Aorta (tissue), 5 donors: ENCODE results near the gene SHISA4. TPM values are rescaled to one million over a fixed set of nuclear protein-coding genes. Genes with fewer than 3 reads are reported as not detected.
"Not testable (repeated sequence)": the region's sequence is repeated elsewhere in the genome, so short reads cannot be mapped to it uniquely, and the experiment has no call there.

ENCODE experiments used
- ATAC-seq: fragments of 200-7000 bp; cut with Tn5 transposase; one replicate; pipeline ENCODE4 v1.9.1; 2022; ENCODE audit warnings: moderate library complexity; ENCODE audit not compliant: low FRiP score
- DNase-seq, 2 donors: peaks; one replicate each; pipeline ENCODE4 v3.0.0-alpha.2; 2020
- H3K27ac ChIP-seq, 2 donors: one replicate each; pipeline ENCODE4 v1.5.1; 2013; ENCODE audit warnings: low read length in 2 of 2, mild to moderate bottlenecking in 2 of 2, moderate library complexity in 2 of 2, control low read depth in 1 of 2, inconsistent platforms in 1 of 2, low read depth in 1 of 2
- H3K27me3 ChIP-seq, 2 donors: one replicate each; pipeline ENCODE4 v1.6.1; 2013; ENCODE audit warnings: control low read depth in 1 of 2, low read length in 1 of 2, mild to moderate bottlenecking in 1 of 2, moderate library complexity in 1 of 2; ENCODE audit not compliant: insufficient read depth in 2 of 2, control insufficient read depth in 1 of 2
- H3K36me3 ChIP-seq, 2 donors: one replicate each; pipeline ENCODE4 v1.6.1; 2013; ENCODE audit warnings: control low read depth in 1 of 2, low read length in 1 of 2, mild to moderate bottlenecking in 1 of 2; ENCODE audit not compliant: insufficient read depth in 2 of 2, control insufficient read depth in 1 of 2
- H3K4me1 ChIP-seq, 2 donors: one replicate each; pipeline ENCODE4 v1.6.1; 2013; ENCODE audit warnings: low read length in 2 of 2, control low read depth in 1 of 2, mild to moderate bottlenecking in 1 of 2, moderate library complexity in 1 of 2; ENCODE audit not compliant: insufficient read depth in 2 of 2, control insufficient read depth in 1 of 2
- H3K4me3 ChIP-seq, 2 donors: one replicate each; pipeline ENCODE4 v1.5.1; 2013; ENCODE audit warnings: low read length in 2 of 2, control low read depth in 1 of 2, mild to moderate bottlenecking in 1 of 2
- H3K9me3 ChIP-seq: one replicate; pipeline ENCODE4 v1.6.1; 2013; ENCODE audit warnings: mild to moderate bottlenecking, low read length; ENCODE audit not compliant: control insufficient read depth
- WGBS, 2 donors: extraction: QIAGEN DNeasy Blood & Tissue Kit; methylation state at CpG; one replicate each; pipeline ENCODE4 v1.1.7; 2013; 5-methylcytosine and 5-hydroxymethylcytosine counted together
- intact Hi-C, 2 donors: fragments of 100-400 bp; cut with DNase I; formaldehyde crosslinking; loops; one replicate each; pipeline versions ENCODE4 v1.14.2 to v1.15.0; 2022
- polyA plus RNA-seq, 2 donors: library from polyadenylated mRNA; stranded (reverse); fragments of 200-250 nt; gene quantifications; one replicate each; pipeline ENCODE4 v1.2.3, GENCODE V29; 2013
- total RNA-seq, 2 donors: library from RNA; stranded (reverse); fragmentation: NEBNext Ultra II Directional; extraction: Animal tissue kit (Norgen Biotek cat#: 25700); gene quantifications; one replicate each; pipeline ENCODE4 v1.2.1, GENCODE V29; 2021
- donor health status: healthy with polysubstance abuse.
- donor health status: Bipolar disorder and iron deficiency.
- donor health status: DM: no; HTN: no; CAD: no.
- donor health status: DM: no; HTN: no; CAD: no.
- donor health status: DM: yes; HTN: yes; CAD: no.

Gene SHISA4
- total and polyA plus RNA-seq, 4 donors, result 30.6 to 93.1 (median 58.0) TPM

GRCh38 chr1:201847150-201847549, 41.5 kb upstream of the SHISA4 start:
- 6 to 7% methylated on average over 1 of the region's 1 CpG for WGBS, 2 donors
- no peak for ATAC-seq

GRCh38 chr1:201848230-201848629, 40.5 kb upstream of the SHISA4 start:
- Histone ChIP-seq H3K27ac (peak overlapping the region; percentile 64 to 82), H3K4me1 (peaks cover 0 to 18% of the 10 kb centered on the region in 2 donors), H3K9me3 (no peaks in the 10 kb centered on the region), H3K27me3 (no peaks in the 10 kb centered on the region), H3K36me3 (peaks cover 0 to 8% of the 10 kb centered on the region in 2 donors), H3K4me3 (no peak overlapping the region)
- intact Hi-C loops, result no loop called here
- WGBS, 2 donors, result 94 to 98% methylated on average over 6 of the region's 6 CpGs
- ATAC-seq (no peak), DNase-seq (no peak)

More at GRCh38 chr1:201847150-201847549, 41.5 kb upstream of the SHISA4 start:
- peaks cover 2 to 21% of the 10 kb centered on the region in 2 donors for H3K4me1 ChIP-seq
- no peak for DNase-seq
- peaks cover 0 to 2% of the 10 kb centered on the region in 2 donors for H3K36me3 ChIP-seq
- H3K9me3 ChIP-seq, result no peaks in the 10 kb centered on the region
- H3K27me3 ChIP-seq, result no peaks in the 10 kb centered on the region
- H3K4me3 ChIP-seq, result no peak overlapping the region
- H3K27ac ChIP-seq, result peak overlapping the region in 1 of 2 donors; percentile 82
- intact Hi-C loops, result no loop called here

- ATAC-seq (no peak), DNase-seq (no peak)
- intact Hi-C loops, result no loop called here
- H3K36me3 ChIP-seq, result peaks cover 0 to 8% of the 10 kb centered on the region in 2 donors
- 14 to 19% methylated on average over 2 of the region's 2 CpGs for WGBS, 2 donors
- H3K9me3 ChIP-seq, result no peaks in the 10 kb centered on the region
- H3K27ac ChIP-seq, result peak overlapping the region; percentile 36 to 82
- no peaks in the 10 kb centered on the region for H3K27me3 ChIP-seq
- peaks cover 0 to 18% of the 10 kb centered on the region in 2 donors for H3K4me1 ChIP-seq
- H3K4me3 ChIP-seq, result peak overlapping the region in 1 of 2 donors; percentile 6
Observed at GRCh38 chr1:201849372-201850052, 39.2 kb upstream of the SHISA4 start.

- peak overlapping the region; percentile 44 to 82 for H3K27ac ChIP-seq
Observed at GRCh38 chr1:201850053-201850397, 38.7 kb upstream of the SHISA4 start.

GRCh38 chr1:201851949-201852348, 36.7 kb upstream of the SHISA4 start:
- no peaks in the 10 kb centered on the region for H3K27me3 ChIP-seq
- peaks cover 0 to 15% of the 10 kb centered on the region in 2 donors for H3K4me1 ChIP-seq
- DNase-seq (no peak), ATAC-seq (no peak)
- H3K9me3 ChIP-seq, result no peaks in the 10 kb centered on the region
- H3K27ac ChIP-seq, result no peak overlapping the region
- WGBS, 2 donors, result 53 to 67% methylated on average over 1 of the region's 1 CpG
- H3K4me3 ChIP-seq, result no peak overlapping the region
- H3K36me3 ChIP-seq, result peaks cover 4 to 11% of the 10 kb centered on the region in 2 donors
- intact Hi-C loops, result no loop called here

More at GRCh38 chr1:201850053-201850397, 38.7 kb upstream of the SHISA4 start:
- Histone ChIP-seq H3K36me3 (peaks cover 2 to 8% of the 10 kb centered on the region in 2 donors), H3K4me1 (peaks cover 0 to 18% of the 10 kb centered on the region in 2 donors), H3K9me3 (no peaks in the 10 kb centered on the region), H3K27me3 (no peaks in the 10 kb centered on the region), H3K4me3 (peak overlapping the region in 1 of 2 donors; percentile 6)
- ATAC-seq (no peak), DNase-seq (peak in 1 of 2 donors; percentile 68)
- intact Hi-C loops, result no loop called here
- WGBS, 2 donors, result 0 to 10% methylated on average over 1 of the region's 1 CpG

GRCh38 chr1:201856722-201857121, 32.0 kb upstream of the SHISA4 start:
- ATAC-seq, DNase-seq, H3K27me3 ChIP-seq, intact Hi-C loops, H3K9me3 ChIP-seq, H3K4me1 ChIP-seq, H3K27ac ChIP-seq, H3K4me3 ChIP-seq: not testable (repeated sequence)
- H3K36me3 ChIP-seq, result peaks cover 9 to 18% of the 10 kb centered on the region in 2 donors
- 93 to 97% methylated on average over 2 of the region's 2 CpGs for WGBS, 2 donors

- intact Hi-C loops, result no loop called here
- peaks cover 10 to 11% of the 10 kb centered on the region in 2 donors for H3K36me3 ChIP-seq
- ATAC-seq, result no peak
Observed at GRCh38 chr1:201859424-201859823, 29.3 kb upstream of the SHISA4 start.

GRCh38 chr1:201861448-201861847, 27.2 kb upstream of the SHISA4 start:
- peaks cover 7 to 9% of the 10 kb centered on the region in 2 donors for H3K36me3 ChIP-seq
- ATAC-seq (no peak), DNase-seq (no peak)
- H3K27me3 ChIP-seq, result no peaks in the 10 kb centered on the region
- H3K27ac ChIP-seq, result peak overlapping the region in 1 of 2 donors; percentile 14
- no peak overlapping the region for H3K4me3 ChIP-seq
- intact Hi-C loops, result no loop called here
- 91 to 92% methylated on average over 7 of the region's 7 CpGs for WGBS, 2 donors
- no peaks in the 10 kb centered on the region for H3K9me3 ChIP-seq
- H3K4me1 ChIP-seq, result no peaks in the 10 kb centered on the region

More at GRCh38 chr1:201859424-201859823, 29.3 kb upstream of the SHISA4 start:
- Histone ChIP-seq H3K27me3 (no peaks in the 10 kb centered on the region), H3K4me1 (no peaks in the 10 kb centered on the region), H3K27ac (no peak overlapping the region), H3K9me3 (no peaks in the 10 kb centered on the region), H3K4me3 (no peak overlapping the region)
- WGBS, 2 donors, result 67 to 73% methylated on average over 5 of the region's 5 CpGs
- DNase-seq, result no peak

GRCh38 chr1:201870397-201870796, 18.3 kb upstream of the SHISA4 start:
- ATAC-seq (no peak), DNase-seq (no peak)
- Histone ChIP-seq H3K9me3 (no peaks in the 10 kb centered on the region), H3K27me3 (no peaks in the 10 kb centered on the region), H3K27ac (no peak overlapping the region), H3K4me1 (no peaks in the 10 kb centered on the region), H3K36me3 (peaks cover 0 to 10% of the 10 kb centered on the region in 2 donors), H3K4me3 (no peak overlapping the region)
- 62 to 63% methylated on average over 10 of the region's 10 CpGs for WGBS, 2 donors
- intact Hi-C loops, result no loop called here
